Measurements from ENCODE around the gene TMED5.

- no peak for TF ChIP-seq POLR2A (IDR thresholded peaks at IDR 0.05)
- TF ChIP-seq CTCF (IDR thresholded peaks at IDR 0.05) = no peak
These were observed 40.1 kb downstream of the TMED5 start for GRCh38 chr1:93140106-93140505.

All from esophagus squamous epithelium (tissue), 4 donors.